Activated CD4-positive, CD25-positive, alpha-beta regulatory T cell (primary cell): ENCODE results near the gene KIF1B.

ENCODE experiments used
- DNase-seq, 4 experiments: peaks; one replicate each; lab custom pipeline; 2025; lab: John Stamatoyannopoulos, UW

Gene KIF1B

DNA sequence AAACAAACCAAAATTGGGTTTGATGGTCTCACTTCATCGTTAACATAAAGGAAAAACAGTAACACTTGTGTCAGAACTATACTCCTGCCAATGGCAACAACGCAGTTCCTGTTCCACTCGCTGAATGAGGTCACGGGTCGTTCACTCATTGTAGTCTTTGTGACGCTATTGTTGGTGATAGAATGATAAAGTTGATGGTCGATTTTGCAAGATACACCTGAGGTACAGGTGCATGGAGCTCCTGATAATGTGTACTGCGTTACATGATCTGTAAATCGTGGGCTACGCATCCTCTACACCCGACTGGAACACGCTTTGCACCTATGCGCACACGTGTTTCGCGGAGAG, 219.5 kb downstream of the KIF1B start:
- no peak for DNase-seq

DNA sequence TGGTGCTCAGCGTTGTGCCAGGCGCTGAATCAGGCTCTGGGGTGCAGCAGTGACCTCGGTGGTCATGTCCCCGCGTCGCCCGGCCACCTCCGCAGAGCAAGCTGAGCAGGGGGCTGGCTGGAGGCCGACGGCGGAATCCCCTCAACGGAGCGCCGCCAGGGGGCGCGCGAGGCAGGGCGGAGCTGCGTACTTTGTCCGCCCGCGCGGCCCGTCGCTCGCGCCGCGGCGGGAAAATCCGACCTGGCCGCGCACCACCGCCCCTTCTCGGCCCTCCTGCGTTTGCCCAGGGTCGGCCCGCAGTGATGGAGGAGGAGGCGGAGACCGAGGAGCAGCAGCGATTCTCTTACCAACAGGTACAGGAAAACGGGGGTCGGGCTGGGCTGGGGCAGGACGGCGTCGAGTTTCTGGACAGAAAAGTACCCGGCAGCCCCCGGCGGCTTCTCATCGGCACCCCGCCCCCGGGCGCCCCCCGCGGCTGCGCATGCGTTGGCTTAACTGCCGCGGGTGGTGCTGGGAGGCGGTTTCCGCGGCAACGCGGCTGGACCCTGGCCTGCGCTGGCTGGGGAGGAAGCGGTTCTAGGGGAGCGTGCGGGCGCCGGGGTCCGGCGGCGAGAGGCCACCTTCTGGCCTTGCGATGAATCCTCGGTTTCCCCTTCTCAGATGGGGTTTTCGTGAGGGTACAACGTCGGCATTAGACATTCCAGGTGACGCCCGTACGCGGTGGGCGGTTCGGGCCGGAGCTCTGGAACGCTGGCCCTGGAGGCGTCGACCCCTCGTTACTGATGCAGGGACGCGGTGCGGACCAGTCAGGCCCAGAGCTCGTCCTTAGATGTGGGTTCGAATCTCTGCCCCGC, 220.1 kb downstream of the KIF1B start, which contains the start of gene CENPS:
Gene CENPS, plus strand, starts transcription at position 218 of the 854 bp plus-strand sequence. Its CDS starts 85 bp downstream, at position 303.
- DNase-seq, result peak; percentile 81 to 88 (median 86)
